Prostate gland (tissue), 2 donors: ENCODE results near the gene MRPL11.

Experiments
- CTCF ChIP-seq, 4 experiments: fragments of 200-600 bp in 2 of 4; fragments of 450-650 bp in 2 of 4; sonication (generic) in 2 of 4; IDR thresholded peaks; 1 replicate in 3 of 4; 2 replicates in 1 of 4; pipeline ENCODE4 v1.5.1; 2016 to 2019; ENCODE audit warnings: antibody characterized with exemption in 4 of 4, mild to moderate bottlenecking in 2 of 4, moderate library complexity in 2 of 4
- POLR2A ChIP-seq: fragments of 450-650 bp; IDR thresholded peaks from one replicate; pipeline ENCODE4 v1.6.1; 2016; ENCODE audit warnings: antibody characterized with exemption, mild to moderate bottlenecking
- POLR2AphosphoS5 ChIP-seq: sonication (generic); formaldehyde crosslinking; IDR thresholded peaks from one replicate; pipeline ENCODE4 v1.6.1; 2017; ENCODE audit warnings: antibody characterized with exemption

GRCh38 chr11:66464916-66465315 is 26.3 kb upstream of the MRPL11 start:
- TF ChIP-seq CTCF (IDR thresholded peaks at IDR 0.05) (no peak), POLR2A (no peak), POLR2AphosphoS5 (no peak)
